ENCODE results near the gene DAAM2. TPM values are rescaled to one million over a fixed set of nuclear protein-coding genes. Genes with fewer than 3 reads are reported as not detected.

The DAAM2 gene
- total and polyA plus RNA-seq, 9 of the 15 experiments (the other 6 are each of a cell fraction or from before 2014, with no cell fraction given), result 0.01 to 0.07 TPM; not detected in 7

- intact Hi-C loops (cut with micrococcal nuclease), result no loop called here
Measured at GRCh38 chr6:39933669-39934130, 141.5 kb downstream of the DAAM2 start.

GRCh38 chr6:39934131-39934757 lies 142.1 kb downstream of the DAAM2 start, which contains the start of gene MOCS1:
Gene MOCS1, minus strand, starts transcription at chr6:39934462. Its CDS starts 45 bp downstream, at chr6:39934417.
- Histone ChIP-seq H2AFZ (ENCODE audit: low read depth, low read length) (peak within 1 kb of the TSS; percentile 84), H3K79me2 (ENCODE audit: control insufficient read depth, insufficient read depth, low read length) (no peaks in the 10 kb centered on the region), H3K27ac (ENCODE audit: extremely low read depth, low read depth, low read length) (no peak within 1 kb of the TSS), H3K27me3 (ENCODE audit: control insufficient read depth in 2 of 2, insufficient read depth in 2 of 2, low read length in 2 of 2) (peaks cover 0 to 8% of the 10 kb centered on the region in 2 experiments; a peak in 1 of 5 replicates), H3K9me3 (replicated peaks; ENCODE audit: control insufficient read depth, insufficient read depth, low read depth, low read length) (no peaks in the 10 kb centered on the region), H3K9ac (ENCODE audit: insufficient read depth in 1 of 2, low read depth in 2 of 2, low read length in 2 of 2) (peak within 1 kb of the TSS; percentile 49 to 91; a peak in 3 of 4 replicates), H4K20me1 (replicated peaks; ENCODE audit: control insufficient read depth, insufficient read depth, low read length) (no peaks in the 10 kb centered on the region), H3K4me1 (replicated peaks in 1 of 2; ENCODE audit: control insufficient read depth in 2 of 2, insufficient read depth in 2 of 2, low read length in 2 of 2) (peaks cover 8 to 17% of the 10 kb centered on the region in 2 experiments; a peak in 4 of 5 replicates), H3K36me3 (ENCODE audit: control insufficient read depth, insufficient read depth, low read length) (no peaks in the 10 kb centered on the region), H3K4me3 (peak within 1 kb of the TSS; percentile 58), H3K9me1 (ENCODE audit: control insufficient read depth, insufficient read depth, low read length) (no peaks in the 10 kb centered on the region), H3K4me2 (ENCODE audit: insufficient read depth, low read length) (peak within 1 kb of the TSS; percentile 78)
- ChIA-PET CTCF (ENCODE audit: low intra/inter-chr PET ratio) (no interaction called here), POLR2A (interaction anchor here (0.6 to 1.3 kb wide), 6 partner anchors 9 to 1762 kb away, joined by 3 read pairs; no protein-coding TSS in a partner anchor)
- DNase-seq (ENCODE audit: extremely low read depth in 1 of 4, low spot score in 3 of 4) (peak; percentile 85 to 94 (median 92)), FAIRE-seq (peak; percentile 49), ATAC-seq (peak; percentile 98)
- intact Hi-C loops (cut with micrococcal nuclease), result no loop called here
- BruUV-seq (replicated peaks), result no TSS peak
- WGBS (ENCODE audit: insufficient coverage, low coverage, missing lambda C conversion rate), result under 1% methylated on average over 41 of the region's 46 CpGs
- in situ Hi-C loops (cut with MboI), result no loop called here
- TF ChIP-seq NR4A1 (CRISPR knock-in tag; IDR thresholded peaks at IDR 0.05) (no peak), NR4A1 (tag; IDR thresholded peaks at IDR 0.05) (no peak), MAX (CRISPR knock-in tag; IDR thresholded peaks at IDR 0.05) (0 out of 2 replicates have a peak, but pooled peaks have one; percentile 19), MCM5 (IDR thresholded peaks at IDR 0.05; ENCODE audit: low read depth) (no peak), XRCC3 (IDR thresholded peaks at IDR 0.05) (no peak), EGR1 (conservative IDR thresholded peaks at IDR 0.05) (peak; percentile 40), KDM4B (IDR thresholded peaks at IDR 0.05; ENCODE audit: borderline replicate concordance in 2 of 2, low read depth in 1 of 2) (no peak), SIX5 (IDR thresholded peaks at IDR 0.05; ENCODE audit: borderline replicate concordance in 1 of 2, insufficient read depth in 1 of 2, low read depth in 1 of 2, low read length in 2 of 2) (peak; percentile 43; a peak in 3 of 4 replicates), ZNF41 (CRISPR knock-in tag; conservative IDR thresholded peaks at IDR 0.05) (no peak), HMGXB4 (CRISPR knock-in tag; IDR thresholded peaks at IDR 0.05) (no peak)

More at GRCh38 chr6:39933669-39934130, 141.5 kb downstream of the DAAM2 start:
- POLR2A ChIA-PET, result interaction anchor here (0.6 kb wide), 2 partner anchors 28 to 1157 kb away, joined by 3 read pairs; no protein-coding TSS in a partner anchor
- Histone ChIP-seq H3K36me3 (ENCODE audit: control insufficient read depth, insufficient read depth, low read length) (no peaks in the 10 kb centered on the region), H4K20me1 (replicated peaks; ENCODE audit: control insufficient read depth, insufficient read depth, low read length) (no peaks in the 10 kb centered on the region), H3K27ac (ENCODE audit: extremely low read depth, low read depth, low read length) (no peak overlapping the region), H3K4me2 (ENCODE audit: insufficient read depth, low read length) (peak overlapping the region; percentile 78), H3K9me1 (ENCODE audit: control insufficient read depth, insufficient read depth, low read length) (no peaks in the 10 kb centered on the region), H3K27me3 (ENCODE audit: control insufficient read depth in 2 of 2, insufficient read depth in 2 of 2, low read length in 2 of 2) (peaks cover 0 to 8% of the 10 kb centered on the region in 2 experiments; a peak in 1 of 5 replicates), H3K79me2 (ENCODE audit: control insufficient read depth, insufficient read depth, low read length) (no peaks in the 10 kb centered on the region), H2AFZ (ENCODE audit: low read depth, low read length) (peak overlapping the region; percentile 84), H3K9me3 (replicated peaks; ENCODE audit: control insufficient read depth, insufficient read depth, low read depth, low read length) (no peaks in the 10 kb centered on the region), H3K9ac (ENCODE audit: insufficient read depth in 1 of 2, low read depth in 2 of 2, low read length in 2 of 2) (peak overlapping the region; percentile 49 to 91; a peak in 3 of 4 replicates), H3K4me1 (replicated peaks in 1 of 2; ENCODE audit: control insufficient read depth in 2 of 2, insufficient read depth in 2 of 2, low read length in 2 of 2) (peaks cover 8 to 12% of the 10 kb centered on the region in 2 experiments; a peak in 4 of 5 replicates), H3K4me3 (peak overlapping the region; percentile 58)
- no TSS peak for BruUV-seq (replicated peaks)
- TF ChIP-seq FOSL1 (tag; conservative IDR thresholded peaks at IDR 0.05) (0 out of 2 replicates have a peak, but pooled peaks have one; percentile 28), NFE2L1 (tag; IDR thresholded peaks at IDR 0.05; ENCODE audit: borderline replicate concordance, low read depth) (no peak)
- 6% methylated on average over 9 of the region's 9 CpGs for WGBS (ENCODE audit: insufficient coverage, low coverage, missing lambda C conversion rate)
- in situ Hi-C loops (cut with MboI), result no loop called here
- CTCF ChIA-PET (ENCODE audit: low intra/inter-chr PET ratio), result no interaction called here
- ATAC-seq (peak; percentile 13), DNase-seq (ENCODE audit: extremely low read depth in 1 of 4, low spot score in 3 of 4) (no peak), FAIRE-seq (peak; percentile 65)
